GM23248 (cell line): ENCODE measurements around the gene GALNT17. TPM values are rescaled to one million over a fixed set of nuclear protein-coding genes. Genes with fewer than 3 reads are reported as not detected.
"Not testable (repeated sequence)": the region's sequence is repeated elsewhere in the genome, so short reads cannot be mapped to it uniquely, and the experiment has no call there.

Experiments used
- DNase-seq: peaks from one replicate; pipeline ENCODE4 v3.0.0-alpha.2; 2015
- H2AFZ ChIP-seq: fragments of 200-600 bp; sonication (generic); 2 replicates; pipeline ENCODE4 v1.6.1; 2016; ENCODE audit warnings: antibody characterized with exemption
- H3F3A ChIP-seq: fragments of 200-600 bp; sonication (generic); 2 replicates; pipeline ENCODE4 v1.6.1; 2016; ENCODE audit warnings: mild to moderate bottlenecking, antibody characterized with exemption, mixed run types; ENCODE audit not compliant: insufficient read depth
- H3K27ac ChIP-seq: fragments of 200-600 bp; sonication (generic); 2 replicates; pipeline ENCODE4 v1.5.1; 2016; ENCODE audit warnings: mild to moderate bottlenecking
- H3K27me3 ChIP-seq: fragments of 200-600 bp; sonication (generic); replicated peaks from 2 replicates; pipeline ENCODE4 v1.6.1; 2016; ENCODE audit warnings: mild to moderate bottlenecking; ENCODE audit not compliant: insufficient read depth
- H3K36me3 ChIP-seq: fragments of 200-600 bp; sonication (generic); 2 replicates; pipeline ENCODE4 v1.6.1; 2016; ENCODE audit warnings: low read depth, mild to moderate bottlenecking
- H3K4me1 ChIP-seq: fragments of 200-600 bp; sonication (generic); 2 replicates; pipeline ENCODE4 v1.6.1; 2016; ENCODE audit warnings: mild to moderate bottlenecking; ENCODE audit not compliant: insufficient read depth
- H3K4me2 ChIP-seq: fragments of 200-600 bp; sonication (generic); one replicate; pipeline ENCODE4 v1.6.1; 2016; ENCODE audit warnings: mild to moderate bottlenecking; ENCODE audit not compliant: unreplicated experiment
- H3K4me3 ChIP-seq: fragments of 200-600 bp; sonication (generic); 2 replicates; pipeline ENCODE4 v1.5.1; 2016; ENCODE audit warnings: mild to moderate bottlenecking
- H3K79me2 ChIP-seq: fragments of 200-600 bp; sonication (generic); 2 replicates; pipeline ENCODE4 v1.6.1; 2016; ENCODE audit warnings: mild to moderate bottlenecking; ENCODE audit not compliant: insufficient read depth
- H3K9ac ChIP-seq: fragments of 200-600 bp; sonication (generic); 2 replicates; pipeline ENCODE4 v1.6.1; 2016; ENCODE audit warnings: mild to moderate bottlenecking
- H3K9me2 ChIP-seq: fragments of 200-600 bp; sonication (generic); 2 replicates; pipeline ENCODE4 v1.6.1; 2016; ENCODE audit warnings: mixed run types, mild to moderate bottlenecking, moderate library complexity; ENCODE audit not compliant: insufficient read depth
- H3K9me3 ChIP-seq: fragments of 200-600 bp; sonication (generic); one replicate; pipeline ENCODE4 v1.6.1; 2017; ENCODE audit warnings: low read depth
- H4K20me1 ChIP-seq: fragments of 200-600 bp; sonication (generic); 2 replicates; pipeline ENCODE4 v1.6.0; 2016; ENCODE audit not compliant: insufficient read depth
- EZH2 ChIP-seq: fragments of 200-600 bp; sonication (generic); IDR thresholded peaks from 2 replicates; pipeline ENCODE4 v1.6.1; 2018; ENCODE audit warnings: antibody characterized with exemption, mild to moderate bottlenecking; ENCODE audit not compliant: insufficient read depth, poor library complexity, severe bottlenecking
- EZH2phosphoT487 ChIP-seq: fragments of 200-600 bp; sonication (generic); IDR thresholded peaks from 2 replicates; pipeline ENCODE4 v1.6.1; 2018; ENCODE audit warnings: antibody characterized with exemption, moderate library complexity, mild to moderate bottlenecking, low read depth; ENCODE audit not compliant: insufficient read depth
- WGBS, 2 experiments: methylation state at CpG; one replicate each; pipeline ENCODE4 v1.1.6; 2015 to 2017; ENCODE audit warnings: low lambda C conversion rate in 2 of 2, low coverage in 1 of 2; ENCODE audit errors: missing lambda C conversion rate in 2 of 2; 5-methylcytosine and 5-hydroxymethylcytosine counted together
- in situ Hi-C: fragments of 300-500 bp; cut with MboI; formaldehyde crosslinking; loops from 2 replicates; pipeline ENCODE4 v1.15.0; 2020
- polyA plus RNA-seq: library from polyadenylated mRNA; unstranded; fragments of >200 nt; fragmentation: Nextera tagmentation; extraction: Ambion mirVana; gene quantifications from 2 replicates; pipeline ENCODE4 v1.2.1, GENCODE V29; 2016
- total RNA-seq: library from RNA; depleted of rRNA; stranded (reverse); fragments of >200 nt; shearing (Covaris generic); gene quantifications from 2 replicates; pipeline ENCODE4 v1.2.3, GENCODE V29; 2014

Gene GALNT17
- total and polyA plus RNA-seq, 2 experiments from 2014 or later: not detected

DNA sequence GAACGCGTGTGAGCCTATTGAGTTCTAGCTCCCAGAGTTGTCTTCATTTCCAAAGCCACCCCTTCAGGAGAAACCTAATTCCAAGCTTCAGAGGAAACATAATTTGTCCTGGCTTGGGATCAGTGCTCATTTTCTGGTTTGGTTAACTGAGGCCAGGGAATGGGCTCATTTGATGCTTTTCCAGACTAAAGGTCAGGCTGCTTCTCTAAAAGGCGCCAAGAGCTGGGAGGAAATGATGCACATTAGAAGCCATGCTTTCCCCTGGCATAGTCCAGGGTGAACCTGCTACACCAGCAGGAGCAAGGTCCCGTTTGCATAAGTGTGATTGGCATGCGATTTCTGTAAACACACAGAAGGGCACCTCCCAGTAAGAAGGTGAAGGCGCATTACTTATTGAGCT lies 435.0 kb downstream of the GALNT17 start:
- 58 to 60% methylated on average over 6 of the region's 6 CpGs for WGBS, 2 experiments
- H2AFZ ChIP-seq: no peak overlapping the region
- H3K79me2 ChIP-seq: no peaks in the 10 kb centered on the region
- no peak for TF ChIP-seq EZH2
- TF ChIP-seq EZH2phosphoT487: no peak
- H3K27me3 ChIP-seq: no peaks in the 10 kb centered on the region
- H3K9me2 ChIP-seq: no peaks in the 10 kb centered on the region
- H3K36me3 ChIP-seq: no peaks in the 10 kb centered on the region
- H4K20me1 ChIP-seq: no peaks in the 10 kb centered on the region
- in situ Hi-C loops: no loop called here
- H3K4me1 ChIP-seq: no peaks in the 10 kb centered on the region
- H3K4me3 ChIP-seq: no peak overlapping the region
- no peak overlapping the region for H3K27ac ChIP-seq
- H3K9ac ChIP-seq: no peak overlapping the region
- no peaks in the 10 kb centered on the region for H3K9me3 ChIP-seq
- H3K4me2 ChIP-seq: no peak overlapping the region
- no peak for DNase-seq
- H3F3A ChIP-seq: no peaks in the 10 kb centered on the region

DNA sequence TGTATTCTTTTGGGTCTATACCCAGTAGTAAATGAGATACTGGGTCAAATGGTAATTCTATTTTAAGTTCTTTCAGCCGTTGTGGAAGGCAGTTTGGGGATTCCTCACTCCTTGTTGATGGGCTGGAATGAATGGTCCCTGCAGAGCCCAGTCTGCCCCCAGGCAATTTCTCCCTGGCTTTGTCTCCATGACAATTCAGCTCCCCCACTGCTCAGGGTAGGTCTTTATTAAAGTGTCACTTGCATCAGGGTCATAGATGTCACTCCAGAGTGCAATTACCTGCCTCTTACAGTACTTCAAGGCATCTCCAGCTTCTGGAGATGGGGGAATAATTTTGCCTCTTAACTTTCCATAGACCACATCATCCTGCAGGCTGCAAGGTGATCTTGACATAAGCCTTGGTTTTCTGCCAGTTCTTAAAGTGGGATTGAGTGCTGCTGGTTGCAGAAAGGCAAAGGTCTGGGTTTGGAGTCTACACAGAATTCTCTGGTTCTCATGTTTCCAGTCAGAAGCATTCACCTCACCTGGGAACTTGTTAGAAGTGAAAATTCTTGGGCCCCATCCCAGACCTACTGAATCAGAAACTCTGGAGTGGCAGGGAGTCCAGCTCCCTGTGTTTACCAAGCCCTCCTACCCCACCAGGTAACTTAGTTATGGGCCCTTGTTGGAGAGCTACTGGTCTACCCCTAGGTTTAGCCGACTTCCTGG lies 442.4 kb downstream of the GALNT17 start:
- no peaks in the 10 kb centered on the region for H3K36me3 ChIP-seq
- H3K9me3 ChIP-seq: no peaks in the 10 kb centered on the region
- in situ Hi-C loops: no loop called here
- no peaks in the 10 kb centered on the region for H4K20me1 ChIP-seq
- no peak overlapping the region for H2AFZ ChIP-seq
- H3K79me2 ChIP-seq: no peaks in the 10 kb centered on the region
- no peak overlapping the region for H3K4me3 ChIP-seq
- H3K4me1 ChIP-seq: no peaks in the 10 kb centered on the region
- H3K27me3 ChIP-seq: no peaks in the 10 kb centered on the region
- H3K9ac ChIP-seq: no peak overlapping the region
- H3F3A ChIP-seq: no peaks in the 10 kb centered on the region
- H3K4me2 ChIP-seq: no peak overlapping the region
- TF ChIP-seq EZH2 (no peak), EZH2phosphoT487 (no peak)
- H3K9me2 ChIP-seq: no peaks in the 10 kb centered on the region
- DNase-seq: no peak
- 5 to 18% methylated on average over 2 of the region's 2 CpGs for WGBS, 2 experiments
- no peak overlapping the region for H3K27ac ChIP-seq

DNA sequence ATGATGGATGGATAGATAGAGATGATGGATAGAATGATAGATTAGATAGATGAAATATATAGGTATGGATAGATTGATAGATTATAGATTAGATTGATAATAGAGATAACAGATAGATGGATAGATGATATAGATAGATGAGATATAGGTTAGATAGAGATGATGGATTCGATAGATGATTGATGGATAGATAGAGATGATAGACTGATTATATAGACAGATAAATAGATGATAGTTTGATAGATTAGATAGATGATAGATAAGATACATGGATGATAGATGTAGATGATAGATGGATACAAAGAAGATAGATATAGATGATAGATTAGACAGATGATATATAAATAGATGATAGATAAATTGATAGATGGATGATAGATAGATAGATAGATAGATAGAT lies 448.1 kb downstream of the GALNT17 start:
- Histone ChIP-seq H3K79me2 (no peaks in the 10 kb centered on the region), H3K36me3 (no peaks in the 10 kb centered on the region), H3K27me3 (no peaks in the 10 kb centered on the region), H3K4me3 (no peak overlapping the region), H3F3A (no peaks in the 10 kb centered on the region), H4K20me1 (no peaks in the 10 kb centered on the region), H3K9me3 (no peaks in the 10 kb centered on the region), H2AFZ (no peak overlapping the region), H3K4me2 (no peak overlapping the region), H3K9me2 (no peaks in the 10 kb centered on the region), H3K9ac (no peak overlapping the region), H3K4me1 (no peaks in the 10 kb centered on the region), H3K27ac (no peak overlapping the region)
- WGBS, 2 experiments: 7 to 21% methylated on average over 1 of the region's 1 CpG
- TF ChIP-seq EZH2: no peak
- TF ChIP-seq EZH2phosphoT487: no peak
- no peak for DNase-seq
- in situ Hi-C loops: no loop called here

DNA sequence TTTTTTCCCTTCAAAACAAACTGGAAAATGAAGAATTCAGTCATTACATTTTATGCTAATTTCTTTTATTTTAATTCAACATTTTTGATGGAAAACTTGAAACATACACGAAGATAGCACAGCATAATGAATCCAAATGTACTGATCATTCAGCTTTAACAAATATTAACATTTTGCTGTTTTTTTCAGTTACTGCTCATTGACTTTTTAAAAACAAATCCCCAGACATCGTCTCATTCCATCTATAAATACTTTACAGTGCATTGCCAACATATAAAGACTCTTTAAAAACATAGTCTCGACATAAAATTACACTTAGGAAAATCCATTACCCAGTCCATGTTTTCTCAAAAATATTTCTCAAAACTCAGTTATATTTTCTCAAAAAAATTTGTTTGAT lies 452.3 kb downstream of the GALNT17 start:
- H3K36me3 ChIP-seq: no peaks in the 10 kb centered on the region
- H3K79me2 ChIP-seq: no peaks in the 10 kb centered on the region
- no peaks in the 10 kb centered on the region for H3K27me3 ChIP-seq
- no peak overlapping the region for H3K9ac ChIP-seq
- no peaks in the 10 kb centered on the region for H3K4me1 ChIP-seq
- no peaks in the 10 kb centered on the region for H3K9me2 ChIP-seq
- H3F3A ChIP-seq: no peaks in the 10 kb centered on the region
- WGBS, 2 experiments: 12 to 19% methylated on average over 3 of the region's 3 CpGs
- H2AFZ ChIP-seq: no peak overlapping the region
- no peak overlapping the region for H3K4me2 ChIP-seq
- no peaks in the 10 kb centered on the region for H3K9me3 ChIP-seq
- no peaks in the 10 kb centered on the region for H4K20me1 ChIP-seq
- H3K27ac ChIP-seq: no peak overlapping the region
- no peak for TF ChIP-seq EZH2
- no peak for TF ChIP-seq EZH2phosphoT487
- H3K4me3 ChIP-seq: no peak overlapping the region
- in situ Hi-C loops: no loop called here
- no peak for DNase-seq

DNA sequence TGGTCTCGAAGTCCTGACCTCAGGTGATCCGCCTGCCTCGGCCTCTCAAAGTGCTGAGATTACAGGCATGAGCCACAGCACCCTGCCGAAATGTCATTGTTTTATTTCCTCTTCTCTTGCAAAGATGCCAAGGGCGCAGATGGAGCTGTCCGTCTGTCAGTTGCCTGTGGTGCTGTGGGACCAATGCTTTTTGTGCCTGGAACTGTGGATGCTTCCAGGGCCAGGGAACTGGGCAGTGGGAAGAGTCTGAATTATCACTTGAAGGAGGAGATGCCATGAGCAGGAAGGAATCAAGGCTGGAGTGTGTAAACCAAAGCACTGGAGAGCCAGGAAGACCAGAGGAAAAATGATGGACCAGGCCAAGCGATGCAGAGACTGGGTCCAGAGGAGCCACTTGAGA lies 459.9 kb downstream of the GALNT17 start:
- no peak for DNase-seq
- Histone ChIP-seq H3K9ac (no peak overlapping the region), H3K4me1 (no peaks in the 10 kb centered on the region), H3K36me3 (no peaks in the 10 kb centered on the region), H3K9me3 (no peaks in the 10 kb centered on the region), H2AFZ (no peak overlapping the region), H3K27ac (no peak overlapping the region), H3K4me2 (no peak overlapping the region), H3K27me3 (no peaks in the 10 kb centered on the region), H3K4me3 (no peak overlapping the region), H3K79me2 (no peaks in the 10 kb centered on the region), H3F3A (no peaks in the 10 kb centered on the region), H3K9me2 (no peaks in the 10 kb centered on the region), H4K20me1 (no peaks in the 10 kb centered on the region)
- TF ChIP-seq EZH2phosphoT487: no peak
- no peak for TF ChIP-seq EZH2
- in situ Hi-C loops: no loop called here
- WGBS, 2 experiments: 38 to 44% methylated on average over 7 of the region's 7 CpGs

DNA sequence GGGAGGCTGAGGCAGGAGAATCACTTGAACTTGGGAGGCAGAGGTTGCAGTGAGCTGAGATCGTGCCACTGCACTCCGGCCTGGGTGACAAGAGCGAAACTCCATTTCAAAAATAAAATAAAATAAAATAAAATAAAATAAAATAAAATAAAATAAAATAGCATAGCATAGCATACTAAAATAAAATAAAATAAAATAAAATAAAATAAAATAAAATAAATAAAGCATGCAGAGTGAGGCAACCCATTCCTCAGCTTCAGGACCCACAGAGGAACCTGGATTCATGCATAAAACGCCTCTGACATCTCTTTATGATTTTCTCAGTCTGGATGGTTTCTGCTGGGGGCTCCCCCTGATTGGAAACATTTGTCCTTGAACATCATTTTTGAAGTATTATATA lies 460.4 kb downstream of the GALNT17 start:
- H3K9me3 ChIP-seq, H3K9ac ChIP-seq, H3K36me3 ChIP-seq, H2AFZ ChIP-seq, DNase-seq, H3K79me2 ChIP-seq, H4K20me1 ChIP-seq, H3K4me1 ChIP-seq, H3K27me3 ChIP-seq, H3K27ac ChIP-seq, H3K4me2 ChIP-seq, H3F3A ChIP-seq, H3K4me3 ChIP-seq, H3K9me2 ChIP-seq, in situ Hi-C loops: not testable (repeated sequence)
- WGBS, 2 experiments: 26 to 53% methylated on average over 4 of the region's 4 CpGs
